LoVo (cell line): ENCODE data around the gene NMU.
"Not testable (repeated sequence)": the region's sequence is repeated elsewhere in the genome, so short reads cannot be mapped to it uniquely, and the experiment has no call there.

Experiments
- DNase-seq: peaks from one replicate; pipeline ENCODE4 v3.0.0-alpha.2; 2016; ENCODE audit warnings: low spot score

The NMU gene

GRCh38 chr4:55635741-55636655, at the start of gene NMU:
NMU (minus strand) TSS chr4:55636298; CDS start chr4:55636192, 106 bp downstream.
- DNase-seq, result peak; percentile 81

GRCh38 chr4:55684276-55684675, 48.2 kb upstream of the NMU start:
- DNase-seq, result no peak

GRCh38 chr4:55682797-55683196, 46.7 kb upstream of the NMU start:
- not testable (repeated sequence) for DNase-seq

GRCh38 chr4:55682295-55682694, 46.2 kb upstream of the NMU start:
- no peak for DNase-seq

GRCh38 chr4:55681430-55681829, 45.3 kb upstream of the NMU start:
- DNase-seq, result no peak

GRCh38 chr4:55675196-55675793, 39.2 kb upstream of the NMU start:
- no peak for DNase-seq

- no peak for DNase-seq
Measured at GRCh38 chr4:55673424-55673823, 37.3 kb upstream of the NMU start.

- DNase-seq, result no peak
Measured at GRCh38 chr4:55671667-55672066, 35.6 kb upstream of the NMU start.

- no peak for DNase-seq
Measured at GRCh38 chr4:55670695-55671094, 34.6 kb upstream of the NMU start.

GRCh38 chr4:55668449-55668848, 32.4 kb upstream of the NMU start:
- DNase-seq, result no peak

- DNase-seq, result no peak
Measured at GRCh38 chr4:55666535-55666934, 30.4 kb upstream of the NMU start.

GRCh38 chr4:55663145-55663544, 27.0 kb upstream of the NMU start:
- no peak for DNase-seq

GRCh38 chr4:55661398-55662056, 25.4 kb upstream of the NMU start:
- no peak for DNase-seq

GRCh38 chr4:55658657-55659056, 22.6 kb upstream of the NMU start:
- DNase-seq, result no peak

GRCh38 chr4:55654131-55654530, 18.0 kb upstream of the NMU start:
- no peak for DNase-seq

GRCh38 chr4:55650483-55650882, 14.4 kb upstream of the NMU start:
- DNase-seq, result no peak

GRCh38 chr4:55637272-55637820, 1.2 kb upstream of the NMU start:
- DNase-seq, result no peak

- no peak for DNase-seq
Measured at GRCh38 chr4:55636656-55636999, 530 bp upstream of the NMU start.

GRCh38 chr4:55635282-55635681, 816 bp downstream of the NMU start:
- DNase-seq, result no peak

- no peak for DNase-seq
Measured at GRCh38 chr4:55634417-55635128, 1.5 kb downstream of the NMU start.

GRCh38 chr4:55633903-55634302, 2.2 kb downstream of the NMU start:
- no peak for DNase-seq

- no peak for DNase-seq
Measured at GRCh38 chr4:55625835-55626234, 10.3 kb downstream of the NMU start.
